IMR-90 (cell line): ENCODE data around the gene MYH1. TPM values are rescaled to one million over a fixed set of nuclear protein-coding genes. Genes with fewer than 3 reads are reported as not detected.

Experiments used
- ATAC-seq: fragments of 200-7000 bp; cut with Tn5 transposase; 2 replicates; pipeline ENCODE4 v1.9.1; 2020; ENCODE audit warnings: low read depth, mild to moderate bottlenecking, moderate library complexity
- BruUV-seq: library from RNA; stranded (reverse); fragments of 400-500 nt; replicated peaks from 2 replicates; lab custom pipeline; 2021; lab: Mats Ljungman, UMichigan
- CTCF ChIA-PET: fragments of 300-600 bp; formaldehyde crosslinking; extraction: SDS; loops from one replicate; lab custom pipeline; 2021; ENCODE audit warnings: antibody characterized with exemption; lab: Yijun Ruan, JAX
- POLR2A ChIA-PET: fragments of 300-600 bp; sonication (Branson Sonifier 250); formaldehyde crosslinking; loops from one replicate; lab custom pipeline; 2022; ENCODE audit warnings: antibody characterized with exemption; ENCODE audit not compliant: unreplicated experiment; lab: Charles Lee
- DNase-seq: peaks from one replicate; pipeline ENCODE4 v3.0.0; 2013
- H2AFZ ChIP-seq: replicated peaks from 2 replicates; pipeline ENCODE3; 2013; ENCODE audit warnings: low read length, mild to moderate bottlenecking; ENCODE audit not compliant: poor library complexity
- H2AK5ac ChIP-seq: 2 replicates; pipeline ENCODE4 v1.6.1; 2013; ENCODE audit warnings: low read depth, low read length, inconsistent platforms
- H2AK9ac ChIP-seq: replicated peaks from 2 replicates; pipeline ENCODE3; 2013; ENCODE audit warnings: mild to moderate bottlenecking, low read depth, low read length, moderate library complexity; ENCODE audit not compliant: poor library complexity
- H2BK120ac ChIP-seq: 2 replicates; pipeline ENCODE4 v1.6.1; 2013; ENCODE audit warnings: low read depth, low read length, inconsistent platforms
- H2BK15ac ChIP-seq: 3 replicates; pipeline ENCODE4 v1.6.1; 2013; ENCODE audit warnings: low read depth, low read length, inconsistent platforms
- H2BK20ac ChIP-seq: 2 replicates; pipeline ENCODE4 v1.6.1; 2013; ENCODE audit warnings: low read depth, mild to moderate bottlenecking, inconsistent platforms, low read length, moderate library complexity
- H2BK5ac ChIP-seq: 2 replicates; pipeline ENCODE4 v1.6.1; 2013; ENCODE audit warnings: mild to moderate bottlenecking, low read depth, low read length, inconsistent platforms; ENCODE audit not compliant: poor library complexity, severe bottlenecking
- H3K14ac ChIP-seq: replicated peaks from 2 replicates; pipeline ENCODE4 v1.6.1; 2013; ENCODE audit warnings: low read depth, low read length, inconsistent platforms
- H3K18ac ChIP-seq: 2 replicates; pipeline ENCODE4 v1.6.1; 2013; ENCODE audit warnings: low read depth, low read length, control low read depth
- H3K23ac ChIP-seq: 2 replicates; pipeline ENCODE4 v1.6.1; 2013; ENCODE audit warnings: low read depth, low read length, inconsistent platforms
- H3K27ac ChIP-seq: 2 replicates; pipeline ENCODE4 v1.5.1; 2013; ENCODE audit warnings: mild to moderate bottlenecking, control low read depth, low read length; ENCODE audit not compliant: insufficient read depth
- H3K27me3 ChIP-seq: 2 replicates; pipeline ENCODE4 v1.6.1; 2013; ENCODE audit warnings: low read length; ENCODE audit not compliant: control insufficient read depth, insufficient read depth
- H3K36me3 ChIP-seq: 2 replicates; pipeline ENCODE4 v1.6.1; 2013; ENCODE audit warnings: low read length, mixed read lengths; ENCODE audit not compliant: control insufficient read depth, insufficient read depth
- H3K4ac ChIP-seq: 2 replicates; pipeline ENCODE4 v1.6.1; 2013; ENCODE audit warnings: low read depth, low read length, inconsistent platforms
- H3K4me1 ChIP-seq: 2 replicates; pipeline ENCODE4 v1.6.1; 2013; ENCODE audit warnings: low read length, mixed read lengths; ENCODE audit not compliant: control insufficient read depth, insufficient read depth
- H3K4me2 ChIP-seq: 2 replicates; pipeline ENCODE4 v1.6.1; 2013; ENCODE audit warnings: low read depth, mild to moderate bottlenecking, control low read depth, low read length, moderate library complexity
- H3K4me3 ChIP-seq: 2 replicates; pipeline ENCODE4 v1.5.1; 2013; ENCODE audit warnings: low read depth, mild to moderate bottlenecking, control low read depth, low read length, moderate library complexity; ENCODE audit not compliant: insufficient read depth
- H3K56ac ChIP-seq: 2 replicates; pipeline ENCODE4 v1.6.1; 2013; ENCODE audit warnings: low read length, inconsistent platforms; ENCODE audit not compliant: insufficient read depth; ENCODE audit errors: extremely low read depth
- H3K79me1 ChIP-seq, 2 experiments: 2 replicates each; pipeline ENCODE4 v1.6.1; 2013; ENCODE audit warnings: low read length in 2 of 2, inconsistent platforms in 1 of 2, low read depth in 1 of 2
- H3K9ac ChIP-seq: 2 replicates; pipeline ENCODE4 v1.6.1; 2013; ENCODE audit warnings: low read depth, low read length, control low read depth
- H3K9me1 ChIP-seq: 2 replicates; pipeline ENCODE4 v1.6.1; 2013; ENCODE audit warnings: low read length, inconsistent platforms; ENCODE audit not compliant: insufficient read depth
- H3K9me3 ChIP-seq: 2 replicates; pipeline ENCODE4 v1.6.1; 2013; ENCODE audit warnings: low read length; ENCODE audit not compliant: control insufficient read depth, insufficient read depth
- H4K20me1 ChIP-seq: 2 replicates; pipeline ENCODE4 v1.6.1; 2013; ENCODE audit warnings: low read length, inconsistent platforms; ENCODE audit not compliant: insufficient read depth
- H4K5ac ChIP-seq: 2 replicates; pipeline ENCODE4 v1.6.1; 2013; ENCODE audit warnings: mild to moderate bottlenecking, low read depth, low read length, control low read depth
- H4K8ac ChIP-seq, 2 experiments: 2 replicates each; pipeline ENCODE4 v1.6.1; 2013; ENCODE audit warnings: low read depth in 2 of 2, low read length in 2 of 2, control low read depth in 1 of 2, inconsistent platforms in 1 of 2
- H4K91ac ChIP-seq: 2 replicates; pipeline ENCODE4 v1.6.1; 2013; ENCODE audit warnings: low read depth, low read length, inconsistent platforms; ENCODE audit not compliant: insufficient read depth
- BHLHE40 ChIP-seq: fragments of 150-350 bp; IDR thresholded peaks from 2 replicates; pipeline ENCODE4 v1.6.1; 2016; ENCODE audit warnings: mild to moderate bottlenecking, low read depth, low read length
- MAFK ChIP-seq: IDR thresholded peaks from 2 replicates; pipeline ENCODE4 v1.6.1; 2012; ENCODE audit warnings: low read depth, low read length, improper control_type of control experiment
- MXI1 ChIP-seq: IDR thresholded peaks from 2 replicates; pipeline ENCODE4 v1.6.1; 2012; ENCODE audit warnings: low read depth, mild to moderate bottlenecking, low read length, moderate library complexity, borderline replicate concordance
- RCOR1 ChIP-seq: IDR thresholded peaks from 2 replicates; pipeline ENCODE4 v1.6.1; 2012; ENCODE audit warnings: mild to moderate bottlenecking, low read length, improper control_type of control experiment; ENCODE audit not compliant: insufficient replicate concordance
- WGBS, 2 experiments: methylation state at CpG; one replicate each; pipeline versions ENCODE4 v1.1.5 to v1.1.7; 2013; ENCODE audit warnings: missing lambda C conversion rate in 2 of 2; ENCODE audit not compliant: insufficient read length in 1 of 2; ENCODE audit errors: extremely low coverage in 2 of 2; 5-methylcytosine and 5-hydroxymethylcytosine counted together
- dilution Hi-C: fragments of 300-500 bp; cut with HindIII; formaldehyde crosslinking; loops from one replicate; pipeline ENCODE4 v1.14.3; 2018; ENCODE audit warnings: low sequenced_read_pairs; ENCODE audit not compliant: unreplicated experiment
- in situ Hi-C: fragments of 300-500 bp; cut with MboI; formaldehyde crosslinking; loops from 3 replicates; pipeline ENCODE4 v1.14.3; 2019; ENCODE audit warnings: low sequenced_read_pairs, inconsistent platforms, mixed read lengths
- intact Hi-C: fragments of 100-400 bp; cut with micrococcal nuclease; formaldehyde crosslinking; loops from 2 replicates; pipeline ENCODE4 v1.10.0; 2022
- polyA plus RNA-seq, 3 experiments: library from polyadenylated mRNA; depleted of rRNA; stranded (reverse); fragments of >200 nt; gene quantifications; 2 replicates each; pipeline ENCODE4 v1.2.3, GENCODE V29; 2012; ENCODE audit warnings: low replicate concordance in 1 of 3
- total RNA-seq: library from RNA; depleted of rRNA; stranded (reverse); fragments of >200 nt; gene quantifications from 2 replicates; pipeline ENCODE4 v1.2.3, GENCODE V29; 2012

Gene MYH1
- total and polyA plus RNA-seq, 2 of the 4 experiments (the other 2 are of a cell fraction): not detected

DNA sequence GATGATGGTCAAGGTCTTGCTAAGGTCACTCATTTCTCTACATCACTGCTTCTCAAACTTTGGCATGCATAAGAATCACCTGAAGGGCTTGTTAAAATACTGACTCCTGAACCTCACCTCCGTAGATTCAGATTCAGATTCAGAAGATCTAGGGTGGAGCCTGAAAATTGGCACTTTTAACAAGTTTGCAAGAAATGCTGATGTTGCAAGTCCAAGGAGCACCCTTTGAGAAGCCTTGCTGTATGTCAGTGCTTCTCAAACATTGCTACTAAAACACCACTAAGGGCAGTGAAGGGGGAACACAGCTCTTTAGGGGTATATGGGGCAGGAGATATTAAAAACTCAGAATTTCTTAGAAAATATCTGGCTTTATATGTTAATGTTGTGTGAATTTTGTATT, 13.7 kb upstream of the MYH1 start:
- no peak overlapping the region for H3K27ac ChIP-seq
- no peak overlapping the region for H3K56ac ChIP-seq
- H2BK5ac ChIP-seq: no peak overlapping the region
- no peaks in the 10 kb centered on the region for H3K36me3 ChIP-seq
- H2AK9ac ChIP-seq: no peak overlapping the region
- H2AK5ac ChIP-seq: no peak overlapping the region
- H2AFZ ChIP-seq: no peak overlapping the region
- no peak overlapping the region for H3K18ac ChIP-seq
- no peak overlapping the region for H3K23ac ChIP-seq
- no peaks in the 10 kb centered on the region for H3K27me3 ChIP-seq
- no peak overlapping the region for H2BK120ac ChIP-seq
- no peaks in the 10 kb centered on the region for H4K20me1 ChIP-seq
- H3K9me1 ChIP-seq: no peaks in the 10 kb centered on the region
- dilution Hi-C loops (no loop called here), intact Hi-C loops (no loop called here), in situ Hi-C loops (no loop called here)
- no peak overlapping the region for H4K5ac ChIP-seq
- WGBS, 2 experiments: no CpG with 5 or more reads among the region's 1 CpG
- H4K91ac ChIP-seq: no peak overlapping the region
- DNase-seq (no peak), ATAC-seq (no peak)
- H3K9ac ChIP-seq: no peak overlapping the region
- no peaks in the 10 kb centered on the region for H3K79me1 ChIP-seq
- H3K4ac ChIP-seq: no peak overlapping the region
- H3K4me1 ChIP-seq: no peaks in the 10 kb centered on the region
- TF ChIP-seq RCOR1 (no peak), BHLHE40 (no peak), MXI1 (no peak), MAFK (peak; percentile 62)
- no peak overlapping the region for H3K4me3 ChIP-seq
- POLR2A ChIA-PET: no interaction called here
- H3K4me2 ChIP-seq: no peak overlapping the region
- no peak overlapping the region for H3K14ac ChIP-seq
- H4K8ac ChIP-seq: no peak overlapping the region
- H2BK20ac ChIP-seq: no peak overlapping the region
- no peak overlapping the region for H2BK15ac ChIP-seq
- H3K9me3 ChIP-seq: no peaks in the 10 kb centered on the region; the same call in 1 of the 2 replicates
- no TSS peak for BruUV-seq
- CTCF ChIA-PET: no interaction called here
